Suprapubic skin (tissue), 4 donors: ENCODE measurements around the gene GRIK3.

Experiments used
- EP300 ChIP-seq: sonication (generic); formaldehyde crosslinking; IDR thresholded peaks from one replicate; pipeline ENCODE4 v1.6.1; 2017; ENCODE audit warnings: antibody characterized with exemption
- POLR2A ChIP-seq, 2 donors: fragments of 450-650 bp; IDR thresholded peaks; one replicate each; pipeline ENCODE4 v1.6.1; 2017; ENCODE audit warnings: antibody characterized with exemption in 2 of 2, mild to moderate bottlenecking in 2 of 2, moderate library complexity in 2 of 2
- POLR2AphosphoS5 ChIP-seq, 3 donors: sonication (generic); formaldehyde crosslinking; IDR thresholded peaks; one replicate each; pipeline ENCODE4 v1.6.1; 2017; ENCODE audit warnings: antibody characterized with exemption in 3 of 3

DNA sequence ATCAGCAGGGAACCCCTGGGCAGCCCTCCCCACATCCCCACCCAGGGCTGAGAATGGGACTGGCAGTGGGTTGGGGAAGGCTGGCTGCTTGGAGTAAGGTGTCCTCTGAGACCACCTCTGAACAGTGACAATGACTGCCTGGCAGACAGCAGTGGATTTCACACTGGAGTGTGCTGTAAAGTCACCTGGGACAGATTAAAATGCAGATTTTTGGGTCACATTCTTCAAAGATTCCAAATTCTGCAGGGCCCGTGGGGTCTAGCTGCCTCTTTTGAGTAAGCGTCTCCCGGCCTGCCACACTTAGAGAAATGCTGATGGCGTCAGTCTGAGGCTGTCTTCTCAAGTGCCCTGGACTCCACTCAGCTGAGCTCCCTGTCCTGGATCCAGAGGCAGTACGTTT lies 164.5 kb downstream of the GRIK3 start:
- TF ChIP-seq EP300 (no peak), POLR2A (IDR thresholded peaks at IDR 0.05) (no peak), POLR2AphosphoS5 (IDR thresholded peaks at IDR 0.05) (no peak)
